ENCODE measurements around the gene CRYL1. TPM values are rescaled to one million over a fixed set of nuclear protein-coding genes. Genes with fewer than 3 reads are reported as not detected.
A peak's percentile ranks its signal among the peaks of the same experiment; 100 is the strongest.

Gene CRYL1
- total and polyA plus RNA-seq, 2 of the 13 experiments (the other 11 are each of a cell fraction or from before 2014, with no cell fraction given), result 57.2 to 115 TPM

- TF ChIP-seq BRF2 (CRISPR knock-in tag; IDR thresholded peaks at IDR 0.05), result no peak
- no peak for TF ChIP-seq ONECUT2 (CRISPR knock-in tag; IDR thresholded peaks at IDR 0.05)
- peak; percentile 38; the same call in 1 of the 2 replicates for TF ChIP-seq HDAC2 (CRISPR knock-in tag; IDR thresholded peaks at IDR 0.05)
- TF ChIP-seq TAF15 (IDR thresholded peaks at IDR 0.05; ENCODE audit: low read depth, low read length, poor library complexity, severe bottlenecking), result no peak
- no peak for TF ChIP-seq ZNF616 (CRISPR knock-in tag; IDR thresholded peaks at IDR 0.05; ENCODE audit: low read depth)
- TF ChIP-seq ZNF354B (CRISPR knock-in tag; IDR thresholded peaks at IDR 0.05), result no peak
- TF ChIP-seq CEBPB (IDR thresholded peaks at IDR 0.05; ENCODE audit: borderline replicate concordance, low read depth, low read length), result no peak
- peak; percentile 85 for TF ChIP-seq BRD4 (CRISPR knock-in tag; IDR thresholded peaks at IDR 0.05)
- no peak; the same call in 1 of the 2 replicates for TF ChIP-seq RAD21 (CRISPR knock-in tag; IDR thresholded peaks at IDR 0.05)
- TF ChIP-seq ZNF605 (CRISPR knock-in tag; IDR thresholded peaks at IDR 0.05), result no peak
- TF ChIP-seq ZBTB33 (CRISPR knock-in tag; IDR thresholded peaks at IDR 0.05), result no peak
- no peak for TF ChIP-seq SRSF4 (IDR thresholded peaks at IDR 0.05; ENCODE audit: low read depth, low read length, poor library complexity, severe bottlenecking)
- TF ChIP-seq ZBTB38 (CRISPR knock-in tag; IDR thresholded peaks at IDR 0.05), result peak; percentile 69
- no peak for TF ChIP-seq REXO4 (CRISPR knock-in tag; IDR thresholded peaks at IDR 0.05; ENCODE audit: borderline replicate concordance)
- no peak for TF ChIP-seq NFKB2 (CRISPR knock-in tag; IDR thresholded peaks at IDR 0.05; ENCODE audit: borderline replicate concordance)
- no peak for TF ChIP-seq NFIC (IDR thresholded peaks at IDR 0.05; ENCODE audit: low read length)
- TF ChIP-seq ZNF280B (CRISPR knock-in tag; IDR thresholded peaks at IDR 0.05; ENCODE audit: borderline replicate concordance), result no peak
- no peak for TF ChIP-seq ZNF704 (CRISPR knock-in tag; IDR thresholded peaks at IDR 0.05; ENCODE audit: borderline replicate concordance)
- peak in 1 of 2 experiments; percentile 72; a peak in 2 of 4 replicates for TF ChIP-seq EP300 (IDR thresholded peaks at IDR 0.05; ENCODE audit: low read depth in 2 of 2, low read length in 2 of 2)
- no peak for TF ChIP-seq EP300 (CRISPR knock-in tag; IDR thresholded peaks at IDR 0.05; ENCODE audit: borderline replicate concordance)
- peak; percentile 45 for TF ChIP-seq ASH2L (IDR thresholded peaks at IDR 0.05; ENCODE audit: insufficient read length, low read depth, low read length)
- no peak for TF ChIP-seq MEF2D (CRISPR knock-in tag; IDR thresholded peaks at IDR 0.05)
- TF ChIP-seq TEAD3 (CRISPR knock-in tag; optimal IDR thresholded peaks at IDR 0.05; ENCODE audit: borderline replicate concordance), result no peak
- TF ChIP-seq ZNF326 (CRISPR knock-in tag; IDR thresholded peaks at IDR 0.05; ENCODE audit: borderline replicate concordance), result no peak
- peak; percentile 23; the same call in 1 of the 2 replicates for TF ChIP-seq STAG1 (CRISPR knock-in tag; IDR thresholded peaks at IDR 0.05)
Observed at GRCh38 chr13:20553311-20553710, 27.7 kb upstream of the CRYL1 start (continued).

Data from HepG2 (cell line).